OCI-LY1 (cell line): ENCODE results near the gene HMMR.

ENCODE experiments used
- H2AFZ ChIP-seq: fragments of 200-600 bp; sonication (generic), shearing (Covaris generic); 2 replicates; pipeline ENCODE4 v1.6.0; 2014; ENCODE audit warnings: antibody characterized with exemption, mild to moderate bottlenecking, low read length
- H3F3A ChIP-seq: fragments of 200-600 bp; sonication (generic), shearing (Covaris generic); 2 replicates; pipeline ENCODE4 v1.6.0; 2014; ENCODE audit warnings: mild to moderate bottlenecking, antibody characterized with exemption, low read length, moderate library complexity; ENCODE audit not compliant: insufficient read depth
- H3K27ac ChIP-seq: fragments of 200-600 bp; sonication (generic); 2 replicates; pipeline ENCODE4 v1.5.1; 2014; ENCODE audit warnings: low read length, mixed run types, mild to moderate bottlenecking, low read depth; ENCODE audit not compliant: poor library complexity, severe bottlenecking
- H3K27me3 ChIP-seq: fragments of 200-600 bp; sonication (generic); 2 replicates; pipeline ENCODE4 v1.6.0; 2014; ENCODE audit warnings: antibody characterized with exemption, mild to moderate bottlenecking, low read length, moderate library complexity; ENCODE audit not compliant: insufficient read depth
- H3K36me3 ChIP-seq: fragments of 200-600 bp; sonication (generic); 2 replicates; pipeline ENCODE4 v1.6.1; 2014; ENCODE audit warnings: mild to moderate bottlenecking, antibody characterized with exemption, low read length, moderate library complexity, mixed read lengths; ENCODE audit not compliant: insufficient read depth
- H3K4me1 ChIP-seq: fragments of 200-600 bp; sonication (generic); 2 replicates; pipeline ENCODE4 v1.5.1; 2014; ENCODE audit warnings: mild to moderate bottlenecking, low read length, moderate library complexity; ENCODE audit not compliant: insufficient read depth, severe bottlenecking
- H3K4me2 ChIP-seq: fragments of 200-600 bp; sonication (generic), shearing (Covaris generic); 2 replicates; pipeline ENCODE4 v1.6.1; 2014; ENCODE audit warnings: low read length
- H3K4me3 ChIP-seq: fragments of 200-600 bp; sonication (generic); 2 replicates; pipeline ENCODE4 v1.5.1; 2014; ENCODE audit warnings: low read length, low read depth, mild to moderate bottlenecking, mixed read lengths; ENCODE audit not compliant: poor library complexity, severe bottlenecking
- H3K79me2 ChIP-seq: fragments of 200-600 bp; shearing (Covaris generic); 2 replicates; pipeline ENCODE4 v1.6.1; 2016; ENCODE audit warnings: mixed run types, low read length, mixed read lengths; ENCODE audit not compliant: insufficient read depth
- H3K9ac ChIP-seq: fragments of 200-600 bp; sonication (generic), shearing (Covaris generic); 2 replicates; pipeline ENCODE4 v1.6.1; 2014; ENCODE audit warnings: mild to moderate bottlenecking, low read length, mixed read lengths
- H3K9me2 ChIP-seq: fragments of 200-600 bp; sonication (generic), shearing (Covaris generic); 2 replicates; pipeline ENCODE4 v1.6.1; 2014; ENCODE audit warnings: low read depth, mild to moderate bottlenecking, low read length, mixed read lengths
- H3K9me3 ChIP-seq: fragments of 200-600 bp; shearing (Covaris generic); 2 replicates; pipeline ENCODE4 v1.6.1; 2014; ENCODE audit warnings: low read length, mixed read lengths
- H4K20me1 ChIP-seq: fragments of 200-600 bp; sonication (generic), shearing (Covaris generic); 2 replicates; pipeline ENCODE4 v1.6.0; 2016; ENCODE audit warnings: mild to moderate bottlenecking, low read length; ENCODE audit not compliant: insufficient read depth
- EZH2 ChIP-seq: fragments of 200-600 bp; sonication (generic), shearing (Covaris generic); IDR thresholded peaks from 2 replicates; pipeline ENCODE4 v1.8.0; 2017; ENCODE audit warnings: borderline replicate concordance, mixed run types, mild to moderate bottlenecking, antibody characterized with exemption, low read length, moderate library complexity, mixed read lengths
- TF ChIP-seq, protein P1 (sequence below): fragments of 200-600 bp; sonication (generic), shearing (Covaris generic); IDR thresholded peaks from 2 replicates; pipeline ENCODE4 v1.5.1; 2017; ENCODE audit warnings: mild to moderate bottlenecking, antibody characterized with exemption, low read length, moderate library complexity, mixed read lengths

HMMR gene

GRCh38 chr5:163540696-163541095, 80.3 kb downstream of the HMMR start:
- TF ChIP-seq, protein P1, sequence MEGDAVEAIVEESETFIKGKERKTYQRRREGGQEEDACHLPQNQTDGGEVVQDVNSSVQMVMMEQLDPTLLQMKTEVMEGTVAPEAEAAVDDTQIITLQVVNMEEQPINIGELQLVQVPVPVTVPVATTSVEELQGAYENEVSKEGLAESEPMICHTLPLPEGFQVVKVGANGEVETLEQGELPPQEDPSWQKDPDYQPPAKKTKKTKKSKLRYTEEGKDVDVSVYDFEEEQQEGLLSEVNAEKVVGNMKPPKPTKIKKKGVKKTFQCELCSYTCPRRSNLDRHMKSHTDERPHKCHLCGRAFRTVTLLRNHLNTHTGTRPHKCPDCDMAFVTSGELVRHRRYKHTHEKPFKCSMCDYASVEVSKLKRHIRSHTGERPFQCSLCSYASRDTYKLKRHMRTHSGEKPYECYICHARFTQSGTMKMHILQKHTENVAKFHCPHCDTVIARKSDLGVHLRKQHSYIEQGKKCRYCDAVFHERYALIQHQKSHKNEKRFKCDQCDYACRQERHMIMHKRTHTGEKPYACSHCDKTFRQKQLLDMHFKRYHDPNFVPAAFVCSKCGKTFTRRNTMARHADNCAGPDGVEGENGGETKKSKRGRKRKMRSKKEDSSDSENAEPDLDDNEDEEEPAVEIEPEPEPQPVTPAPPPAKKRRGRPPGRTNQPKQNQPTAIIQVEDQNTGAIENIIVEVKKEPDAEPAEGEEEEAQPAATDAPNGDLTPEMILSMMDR = no peak
- TF ChIP-seq EZH2 = no peak
- Histone ChIP-seq H4K20me1 (no peaks in the 10 kb centered on the region), H3K79me2 (no peaks in the 10 kb centered on the region), H3F3A (no peaks in the 10 kb centered on the region), H3K4me3 (no peak overlapping the region), H3K4me2 (no peak overlapping the region), H3K9me2 (no peaks in the 10 kb centered on the region), H3K9ac (no peak overlapping the region), H3K27ac (no peak overlapping the region), H3K4me1 (no peaks in the 10 kb centered on the region), H3K27me3 (no peaks in the 10 kb centered on the region), H2AFZ (no peak overlapping the region), H3K9me3 (no peaks in the 10 kb centered on the region), H3K36me3 (no peaks in the 10 kb centered on the region)
